NCI-H460 (cell line): ENCODE data around the gene ZNF638. TPM values are rescaled to one million over a fixed set of nuclear protein-coding genes. Genes with fewer than 3 reads are reported as not detected.
A peak's percentile ranks its signal among the peaks of the same experiment; 100 is the strongest.

Source experiments
- DNase-seq: peaks from one replicate; pipeline ENCODE4 v3.0.0-alpha.2; 2016; ENCODE audit warnings: low read depth; ENCODE audit errors: extremely low read depth
- total RNA-seq: library from RNA; depleted of rRNA; stranded (reverse); fragments of >200 nt; shearing (Covaris generic); gene quantifications from 2 replicates; pipeline ENCODE4 v1.2.3, GENCODE V29; 2014

The ZNF638 gene
- total RNA-seq, 1 experiment from 2014 or later, result 127 TPM

- no peak for DNase-seq
These were observed 123.6 kb downstream of the ZNF638 start for GRCh38 chr2:71455011-71455740.

DNA sequence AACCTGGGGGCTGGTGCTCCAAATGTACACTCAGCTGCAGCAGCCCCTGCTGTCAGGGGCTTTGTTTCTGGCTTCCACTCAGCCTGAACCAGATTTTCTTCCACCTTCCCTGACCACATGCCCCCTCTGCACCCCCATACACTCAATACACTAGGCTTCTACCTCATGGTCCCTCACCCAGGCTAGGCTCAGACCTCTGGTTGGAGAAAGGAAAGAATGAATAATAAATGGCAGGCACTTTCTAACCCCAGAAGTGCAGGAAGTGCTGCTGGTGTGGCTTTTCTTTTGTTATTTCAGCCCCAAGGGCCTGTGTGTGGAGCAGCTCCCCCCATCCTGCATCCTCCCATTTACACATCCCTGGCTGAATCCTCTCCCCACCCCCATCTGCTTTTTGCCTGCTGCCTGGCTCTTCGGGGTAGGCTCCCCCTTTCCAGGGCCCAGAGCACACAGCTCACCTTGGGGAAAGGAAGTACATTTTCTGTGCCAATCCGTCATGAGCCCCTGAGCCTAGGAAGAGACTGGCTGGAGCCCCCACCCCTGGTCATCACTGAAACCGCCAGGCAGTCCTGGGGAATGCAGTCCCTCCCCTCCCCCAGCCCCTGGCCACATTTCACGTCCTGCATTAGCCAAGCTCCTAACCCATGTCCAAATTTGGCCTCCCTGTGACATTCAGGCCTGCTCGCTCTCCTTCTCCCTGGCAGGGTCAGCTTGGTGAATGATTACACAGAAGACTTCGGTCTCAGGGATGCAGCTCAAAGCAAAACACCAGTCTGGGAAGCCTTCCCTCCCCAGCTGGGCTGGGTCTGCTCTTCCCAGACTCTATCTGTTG lies 124.4 kb downstream of the ZNF638 start:
- no peak for DNase-seq

DNA sequence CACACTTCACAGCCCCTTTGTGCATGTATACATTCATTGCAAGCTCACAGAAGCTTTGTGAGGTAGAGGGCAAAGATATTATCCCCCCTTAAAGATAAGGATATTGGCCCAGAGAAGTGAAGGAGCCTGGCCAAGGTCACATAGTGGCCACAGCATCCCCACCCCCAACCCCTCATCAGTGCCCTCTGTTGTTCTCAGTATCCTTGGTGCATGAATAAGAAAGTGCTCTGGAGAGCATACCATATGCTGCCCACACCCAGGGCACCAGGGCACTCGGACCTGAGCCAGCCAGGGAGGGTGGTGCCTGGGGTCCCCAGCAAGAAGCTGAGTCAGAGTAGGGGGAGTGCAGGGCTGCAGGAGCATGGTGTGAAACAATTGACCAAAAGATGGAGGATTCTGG lies 125.0 kb downstream of the ZNF638 start:
- no peak for DNase-seq

GRCh38 chr2:71457123-71457915 lies 125.7 kb downstream of the ZNF638 start:
- DNase-seq, result no peak

DNA sequence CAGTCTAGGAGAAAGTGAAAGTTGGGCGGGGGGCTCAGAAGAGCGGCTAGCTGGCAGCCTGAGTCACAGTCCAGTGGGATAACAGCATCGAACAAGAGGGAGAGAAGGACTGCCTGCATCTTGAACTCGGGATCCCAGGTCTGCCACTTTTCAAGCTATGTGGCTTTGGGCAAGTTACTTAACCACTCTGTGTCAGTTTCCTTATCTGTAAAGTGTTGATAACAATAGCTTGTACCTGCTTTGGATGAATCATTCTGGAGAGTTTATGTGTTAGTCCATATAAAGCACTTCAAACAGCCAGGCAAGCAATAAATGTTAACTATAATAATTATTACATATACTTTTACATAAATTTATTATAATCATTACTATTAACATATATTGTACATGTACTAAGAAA lies 126.3 kb downstream of the ZNF638 start:
- no peak for DNase-seq

GRCh38 chr2:71458413-71459083 lies 127.0 kb downstream of the ZNF638 start:
- DNase-seq, result no peak

- no peak for DNase-seq
These were observed 127.5 kb downstream of the ZNF638 start for GRCh38 chr2:71459084-71459431.

GRCh38 chr2:71460056-71460455 lies 128.5 kb downstream of the ZNF638 start:
- DNase-seq, result no peak

GRCh38 chr2:71460595-71461303 lies 129.2 kb downstream of the ZNF638 start:
- DNase-seq, result peak; percentile 15

GRCh38 chr2:71461304-71461671 lies 129.7 kb downstream of the ZNF638 start:
- DNase-seq, result no peak

GRCh38 chr2:71462056-71462605 lies 130.5 kb downstream of the ZNF638 start:
- DNase-seq, result no peak

GRCh38 chr2:71462641-71463341 lies 131.2 kb downstream of the ZNF638 start:
- no peak for DNase-seq

DNA sequence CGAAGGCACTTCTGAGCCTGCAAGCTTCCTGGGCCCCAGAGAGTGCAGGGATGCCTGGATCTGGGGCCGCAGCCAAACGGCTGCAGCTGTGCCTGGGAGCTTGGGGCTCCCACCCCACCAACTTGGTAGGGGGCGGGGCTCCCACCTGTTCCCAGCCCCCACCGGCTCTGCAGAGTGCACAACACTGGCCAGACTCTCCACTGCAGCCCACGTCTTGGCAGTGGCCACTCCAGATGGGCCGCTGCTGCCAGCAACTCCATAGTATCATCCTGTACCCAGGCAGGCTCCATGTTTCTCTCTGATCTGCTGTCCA lies 131.7 kb downstream of the ZNF638 start:
- no peak for DNase-seq

GRCh38 chr2:71464389-71464788 lies 132.8 kb downstream of the ZNF638 start:
- DNase-seq, result no peak

DNA sequence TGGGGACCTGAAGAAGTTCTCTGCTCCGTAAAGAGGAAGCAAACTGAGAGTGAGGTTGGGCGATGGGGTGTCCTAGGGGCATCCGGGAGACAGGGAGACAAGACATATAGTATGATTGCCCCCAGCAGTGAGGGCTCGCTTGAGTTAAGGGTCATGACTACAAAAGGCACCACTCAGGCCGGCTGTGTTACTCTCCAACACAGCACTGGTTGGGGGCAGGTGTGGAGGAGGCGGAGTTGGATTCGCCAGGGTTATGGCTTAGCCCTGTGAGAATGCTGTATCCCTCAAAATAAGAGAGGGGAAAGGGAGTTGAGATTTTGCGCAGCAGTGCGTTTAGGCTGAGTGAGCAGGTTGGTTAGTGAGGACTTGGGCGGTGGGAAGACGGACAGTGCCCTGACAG lies 133.8 kb downstream of the ZNF638 start:
- DNase-seq, result no peak

DNA sequence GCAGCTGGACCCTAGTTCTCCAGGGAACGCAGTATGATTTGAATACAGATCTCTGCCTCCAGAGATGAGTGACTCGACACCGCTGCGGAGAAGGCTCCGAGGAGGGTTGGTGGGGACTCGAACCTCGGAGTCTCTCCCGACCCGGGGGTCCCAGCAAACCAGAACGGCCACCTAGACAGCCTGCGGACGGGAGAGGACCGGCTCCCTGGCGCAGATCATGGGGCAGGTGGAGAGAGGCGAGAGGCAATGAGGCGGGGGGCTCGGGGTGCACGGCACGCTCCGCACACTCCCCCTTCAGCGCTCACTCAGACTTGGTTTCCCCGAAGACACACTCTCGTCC lies 134.3 kb downstream of the ZNF638 start:
- DNase-seq, result no peak

DNA sequence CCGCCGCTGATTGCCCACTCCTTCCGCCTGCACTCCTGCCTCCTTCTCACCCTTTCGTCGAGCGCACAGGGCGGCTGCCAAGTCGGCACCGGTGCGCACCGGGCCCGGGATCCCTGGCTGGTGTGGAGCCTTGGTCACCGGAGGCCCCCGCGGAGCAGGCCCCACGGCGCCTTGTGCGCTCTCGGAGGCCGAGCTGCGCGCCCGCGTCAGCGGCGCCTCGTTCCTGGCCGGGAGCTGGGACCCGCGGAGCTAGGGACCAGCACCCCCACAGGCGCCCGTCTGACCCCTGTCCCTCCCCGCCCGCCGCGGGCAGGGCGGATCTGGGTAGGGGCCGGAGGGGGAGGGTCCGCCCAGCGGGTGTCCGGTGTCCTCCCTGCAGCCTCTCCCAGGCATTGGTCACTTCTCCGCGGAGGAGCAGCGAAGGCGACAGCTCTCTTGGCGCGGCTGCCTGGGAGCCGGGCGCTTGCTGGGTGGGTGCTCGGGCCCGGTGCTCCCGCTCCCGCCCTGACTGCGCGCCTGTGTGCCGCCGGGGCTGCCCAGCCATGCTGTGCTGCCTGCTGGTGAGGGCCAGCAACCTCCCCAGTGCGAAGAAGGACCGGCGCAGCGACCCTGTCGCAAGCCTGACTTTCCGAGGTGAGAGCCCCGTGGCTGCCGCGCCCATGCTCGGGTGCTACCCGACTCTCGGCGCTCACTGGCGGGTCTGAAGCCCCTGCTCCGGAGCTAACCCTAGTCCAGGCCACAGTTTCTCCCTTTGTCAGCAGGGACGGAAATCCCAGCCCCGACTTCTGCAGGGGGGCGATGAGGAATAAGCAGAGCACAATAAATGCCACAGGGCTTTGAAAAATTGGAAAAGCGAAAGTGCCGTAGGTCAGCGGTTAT lies 135.0 kb downstream of the ZNF638 start:
- DNase-seq, result peak; percentile 24

GRCh38 chr2:71467180-71467815 lies 135.7 kb downstream of the ZNF638 start:
- no peak for DNase-seq
